Endothelial cell of umbilical vein (primary cell): ENCODE results near the gene DUOXA1. TPM values are rescaled to one million over a fixed set of nuclear protein-coding genes. Genes with fewer than 3 reads are reported as not detected.

Experiments used
- BruUV-seq: library from RNA; stranded (reverse); fragments of 400-500 nt; replicated peaks from 2 replicates; lab custom pipeline; 2021; lab: Mats Ljungman, UMichigan
- CTCF ChIA-PET: fragments of 300-600, 350-600 bp; sonication (Branson Sonifier 250); formaldehyde crosslinking; loops from one replicate; lab custom pipeline; 2021; ENCODE audit warnings: antibody characterized with exemption, inconsistent platforms; lab: Charles Lee
- POLR2A ChIA-PET: fragments of 300-600, 350-600 bp; sonication (Branson Sonifier 250); formaldehyde crosslinking; loops from one replicate; lab custom pipeline; 2021; ENCODE audit warnings: antibody characterized with exemption, inconsistent platforms; lab: Charles Lee
- DNase-seq: peaks from one replicate; pipeline ENCODE4 v3.0.0-alpha.2; 2011; ENCODE audit warnings: low read depth, low spot score
- FAIRE-seq: peaks from 2 replicates; lab custom pipeline; 2011; peaks lifted over from hg19 to GRCh38; lab: Jason Lieb, UNC
- H2AFZ ChIP-seq: 2 replicates; pipeline ENCODE4 v1.6.0; 2012; ENCODE audit warnings: low read depth, low read length, control low read depth, inconsistent platforms
- H3K27ac ChIP-seq: 2 replicates; pipeline ENCODE4 v1.5.1; 2011; ENCODE audit warnings: low read depth, mild to moderate bottlenecking, control low read depth, low read length, moderate library complexity; ENCODE audit not compliant: insufficient read depth
- H3K27me3 ChIP-seq, 2 experiments: 2 replicates each; pipeline versions ENCODE4 v1.6.0 to v1.6.1; 2011; ENCODE audit warnings: low read length in 2 of 2, mixed read lengths in 1 of 2; ENCODE audit not compliant: control insufficient read depth in 2 of 2, insufficient read depth in 2 of 2
- H3K36me3 ChIP-seq, 2 experiments: 2 replicates in 1 of 2; 3 replicates in 1 of 2; pipeline ENCODE4 v1.5.1; 2011; ENCODE audit warnings: low read length in 2 of 2, mild to moderate bottlenecking in 1 of 2, moderate library complexity in 1 of 2; ENCODE audit not compliant: control insufficient read depth in 2 of 2, insufficient read depth in 2 of 2; ENCODE audit errors: extremely low read depth in 1 of 2
- H3K4me1 ChIP-seq: 3 replicates; pipeline ENCODE4 v1.5.1; 2011; ENCODE audit warnings: mild to moderate bottlenecking, low read length; ENCODE audit not compliant: control insufficient read depth, insufficient read depth; ENCODE audit errors: extremely low read depth
- H3K4me2 ChIP-seq: 2 replicates; pipeline ENCODE4 v1.6.1; 2011; ENCODE audit warnings: low read length, control low read depth, mixed read lengths; ENCODE audit not compliant: insufficient read depth
- H3K4me3 ChIP-seq, 3 experiments: fragments of 200-600 bp in 1 of 3; sonication (generic), shearing (Covaris generic) in 1 of 3; replicated peaks in 1 of 3; 2 replicates each; pipeline ENCODE4 v1.5.1; 2011 to 2016; ENCODE audit warnings: control low read depth in 3 of 3, low read length in 3 of 3, mild to moderate bottlenecking in 2 of 3, inconsistent platforms in 1 of 3, low read depth in 1 of 3, moderate library complexity in 1 of 3; ENCODE audit not compliant: insufficient read depth in 1 of 3
- H3K79me2 ChIP-seq: 2 replicates; pipeline ENCODE4 v1.6.0; 2012; ENCODE audit warnings: low read length, inconsistent platforms; ENCODE audit not compliant: control insufficient read depth, insufficient read depth
- H3K9ac ChIP-seq: replicated peaks from 2 replicates; pipeline ENCODE3; 2011; ENCODE audit warnings: low read length, control low read depth; ENCODE audit not compliant: insufficient read depth; ENCODE audit errors: extremely low read depth
- H3K9me1 ChIP-seq: replicated peaks from 3 replicates; pipeline ENCODE4 v1.6.0; 2011; ENCODE audit warnings: mild to moderate bottlenecking, low read length; ENCODE audit not compliant: control insufficient read depth, insufficient read depth; ENCODE audit errors: extremely low read depth
- H3K9me3 ChIP-seq: replicated peaks from 2 replicates; pipeline ENCODE4 v1.5.1; 2012; ENCODE audit warnings: low read length, inconsistent platforms; ENCODE audit not compliant: control insufficient read depth, insufficient read depth
- H4K20me1 ChIP-seq: replicated peaks from 2 replicates; pipeline ENCODE3; 2011; ENCODE audit warnings: mild to moderate bottlenecking, low read length; ENCODE audit not compliant: control insufficient read depth, insufficient read depth; ENCODE audit errors: extremely low read depth
- CTCF ChIP-seq, 2 donors: IDR thresholded peaks; 1 replicate in 1 of 2; 2 replicates in 1 of 2; pipeline ENCODE4 v1.5.1; 2011; ENCODE audit warnings: low read length in 2 of 2, mild to moderate bottlenecking in 2 of 2, moderate library complexity in 2 of 2, control low read depth in 1 of 2, inconsistent platforms in 1 of 2, low read depth in 1 of 2; ENCODE audit not compliant: insufficient read depth in 1 of 2; ENCODE audit errors: extremely low read depth in 1 of 2
- EZH2 ChIP-seq: IDR thresholded peaks from 2 replicates; pipeline ENCODE4 v1.6.1; 2012; ENCODE audit warnings: borderline replicate concordance, low read depth, mild to moderate bottlenecking, moderate library complexity, low read length, inconsistent platforms; ENCODE audit not compliant: severe bottlenecking
- FOS ChIP-seq: IDR thresholded peaks from 2 replicates; pipeline ENCODE4 v1.6.1; 2011; ENCODE audit warnings: mild to moderate bottlenecking, low read length, moderate library complexity, borderline replicate concordance; ENCODE audit not compliant: insufficient read depth
- GATA2 ChIP-seq: IDR thresholded peaks from 2 replicates; pipeline ENCODE4 v1.7.0; 2011; ENCODE audit warnings: low read depth, mild to moderate bottlenecking, moderate library complexity, mixed read lengths, low read length; ENCODE audit not compliant: insufficient read length, insufficient read depth
- JUN ChIP-seq: IDR thresholded peaks from 2 replicates; pipeline ENCODE4 v1.6.1; 2011; ENCODE audit warnings: borderline replicate concordance, low read depth; ENCODE audit not compliant: insufficient read length, insufficient read depth
- MYC ChIP-seq: IDR thresholded peaks from one replicate; pipeline ENCODE4 v1.6.1; 2011; ENCODE audit warnings: mild to moderate bottlenecking, low read depth, low read length
- POLR2A ChIP-seq: IDR thresholded peaks from 2 replicates; pipeline ENCODE4 v1.6.1; 2012; ENCODE audit warnings: low read depth, mild to moderate bottlenecking, control low read depth, low read length
- POLR2AphosphoS5 ChIP-seq: IDR thresholded peaks from 2 replicates; pipeline ENCODE4 v1.6.1; 2012; ENCODE audit warnings: low read depth, mild to moderate bottlenecking, control low read depth, low read length, moderate library complexity; ENCODE audit not compliant: insufficient read depth
- dilution Hi-C: fragments of 300-500 bp; cut with MboI; formaldehyde crosslinking; loops from one replicate; pipeline ENCODE4 v1.15.0; 2019; ENCODE audit warnings: low sequenced_read_pairs; ENCODE audit not compliant: extremely low pct_ligation_motif_present
- intact Hi-C: fragments of 100-400 bp; cut with micrococcal nuclease; formaldehyde crosslinking; loops from one replicate; pipeline ENCODE4 v1.10.0; 2022
- polyA plus RNA-seq, 4 experiments: library from polyadenylated mRNA; depleted of rRNA in 3 of 4; stranded (reverse) in 3 of 4; unstranded in 1 of 4; fragments of >200 nt; gene quantifications; 2 replicates each; pipeline versions ENCODE4 v1.2.1 to v1.2.3, GENCODE V29; 2011 to 2012; ENCODE audit warnings: missing spikeins in 1 of 4
- total RNA-seq: library from RNA; stranded (reverse); gene quantifications from 2 replicates; pipeline ENCODE4 v1.2.3, GENCODE V29; 2021
- TF ChIP-seq, protein P1 (sequence below): IDR thresholded peaks from 2 replicates; pipeline ENCODE4 v1.6.1; 2011; ENCODE audit not compliant: insufficient read depth, insufficient read length

Gene DUOXA1
- total and polyA plus RNA-seq, 2 donors (not counting 3 experiments of a cell fraction or from before 2014, with no cell fraction given) = 0.07 TPM; not detected in 1

- Histone ChIP-seq H3K36me3 (no peaks in the 10 kb centered on the region), H3K9ac (no peak overlapping the region), H3K4me1 (peaks cover 6% of the 10 kb centered on the region), H3K79me2 (no peaks in the 10 kb centered on the region), H2AFZ (no peak overlapping the region), H3K9me1 (no peaks in the 10 kb centered on the region), H3K27ac (no peak overlapping the region), H3K27me3 (peaks cover 27 to 49% of the 10 kb centered on the region in 2 experiments), H3K4me2 (no peak overlapping the region), H3K9me3 (no peaks in the 10 kb centered on the region), H4K20me1 (no peaks in the 10 kb centered on the region), H3K4me3 (no peak overlapping the region)
- CTCF ChIA-PET = interaction anchor here (0.9 to 2.6 kb wide), 4 partner anchors 9 to 39 kb away, joined by 3 to 10 read pairs (median 5); partner anchors contain the start of genes DUOX2 and DUOXA2
- dilution Hi-C loops (no loop called here), intact Hi-C loops (no loop called here)
- FAIRE-seq (no peak), DNase-seq (no peak)
- TF ChIP-seq CTCF (IDR thresholded peaks at IDR 0.05; ENCODE audit: extremely low read depth in 1 of 2, insufficient read depth in 1 of 2, low read depth in 1 of 2, low read length in 2 of 2) = no peak
- TF ChIP-seq POLR2AphosphoS5 = no peak
- POLR2A ChIA-PET = no interaction called here
- no TSS peak for BruUV-seq
Measured at GRCh38 chr15:45123397-45123796, 6.3 kb downstream of the DUOXA1 start.

DNA sequence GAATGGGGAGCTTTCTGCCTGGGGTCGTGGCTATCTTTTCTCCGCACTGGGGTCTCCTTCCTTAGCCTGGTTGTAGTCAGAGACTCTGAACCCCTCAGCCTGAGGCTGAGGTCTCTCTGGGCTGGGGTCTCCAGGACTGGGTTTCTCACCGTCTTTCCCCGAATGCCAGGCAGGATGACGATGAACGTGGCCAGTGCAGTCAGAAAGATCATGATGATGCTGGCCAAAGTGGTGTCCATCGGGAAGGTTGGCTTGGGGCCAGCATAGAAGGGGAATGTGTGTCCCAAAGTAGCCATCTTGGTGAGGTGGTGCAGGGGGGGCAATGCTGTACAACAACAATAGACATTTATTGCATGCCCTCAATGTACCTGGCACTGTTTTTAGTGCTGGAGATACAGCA lies 7.0 kb downstream of the DUOXA1 start:
- TF ChIP-seq MYC (no peak), GATA2 (no peak), CTCF (IDR thresholded peaks at IDR 0.05; ENCODE audit: extremely low read depth in 1 of 2, insufficient read depth in 1 of 2, low read depth in 1 of 2, low read length in 2 of 2) (no peak), FOS (no peak), POLR2AphosphoS5 (no peak), POLR2A (no peak), EZH2 (no peak), JUN (no peak)
- TF ChIP-seq, protein P1, sequence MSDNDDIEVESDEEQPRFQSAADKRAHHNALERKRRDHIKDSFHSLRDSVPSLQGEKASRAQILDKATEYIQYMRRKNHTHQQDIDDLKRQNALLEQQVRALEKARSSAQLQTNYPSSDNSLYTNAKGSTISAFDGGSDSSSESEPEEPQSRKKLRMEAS = no peak
- H3K4me3 ChIP-seq = no peak overlapping the region
- H4K20me1 ChIP-seq = no peaks in the 10 kb centered on the region
- H3K36me3 ChIP-seq = no peaks in the 10 kb centered on the region
- H3K27ac ChIP-seq = no peak overlapping the region
- peaks cover 21 to 43% of the 10 kb centered on the region in 2 experiments for H3K27me3 ChIP-seq
- ChIA-PET POLR2A (no interaction called here), CTCF (interaction anchor here (1.2 to 2.0 kb wide), 2 partner anchors 15 to 40 kb away, joined by 4 to 8 read pairs; no protein-coding TSS in a partner anchor)
- H3K4me2 ChIP-seq = no peak overlapping the region
- DNase-seq = no peak
- H3K9ac ChIP-seq = no peak overlapping the region
- no TSS peak for BruUV-seq
- no peaks in the 10 kb centered on the region for H3K9me1 ChIP-seq
- no peaks in the 10 kb centered on the region for H3K79me2 ChIP-seq
- intact Hi-C loops = no loop called here
- no peak overlapping the region for H2AFZ ChIP-seq
- peaks cover 8% of the 10 kb centered on the region for H3K4me1 ChIP-seq
- FAIRE-seq = no peak
- dilution Hi-C loops = no loop called here
- H3K9me3 ChIP-seq = no peaks in the 10 kb centered on the region
